Neural cell (in vitro differentiated cells): ENCODE data around the gene RYR2.

ENCODE experiments used
- CTCF ChIP-seq: fragments of 450-650 bp; IDR thresholded peaks from 2 replicates; pipeline ENCODE4 v1.5.1; 2014; ENCODE audit warnings: antibody characterized with exemption, mild to moderate bottlenecking, moderate library complexity; ENCODE audit not compliant: poor library complexity, severe bottlenecking
- POLR2AphosphoS5 ChIP-seq: IDR thresholded peaks from 2 replicates; pipeline ENCODE4 v1.6.1; 2012
- TF ChIP-seq, protein P1 (sequence below): IDR thresholded peaks from 2 replicates; pipeline ENCODE4 v1.6.1; 2012; ENCODE audit warnings: borderline replicate concordance

GRCh38 chr1:237566581-237566980 lies 524.6 kb downstream of the RYR2 start:
- TF ChIP-seq CTCF (no peak), POLR2AphosphoS5 (no peak)
- TF ChIP-seq, protein P1, sequence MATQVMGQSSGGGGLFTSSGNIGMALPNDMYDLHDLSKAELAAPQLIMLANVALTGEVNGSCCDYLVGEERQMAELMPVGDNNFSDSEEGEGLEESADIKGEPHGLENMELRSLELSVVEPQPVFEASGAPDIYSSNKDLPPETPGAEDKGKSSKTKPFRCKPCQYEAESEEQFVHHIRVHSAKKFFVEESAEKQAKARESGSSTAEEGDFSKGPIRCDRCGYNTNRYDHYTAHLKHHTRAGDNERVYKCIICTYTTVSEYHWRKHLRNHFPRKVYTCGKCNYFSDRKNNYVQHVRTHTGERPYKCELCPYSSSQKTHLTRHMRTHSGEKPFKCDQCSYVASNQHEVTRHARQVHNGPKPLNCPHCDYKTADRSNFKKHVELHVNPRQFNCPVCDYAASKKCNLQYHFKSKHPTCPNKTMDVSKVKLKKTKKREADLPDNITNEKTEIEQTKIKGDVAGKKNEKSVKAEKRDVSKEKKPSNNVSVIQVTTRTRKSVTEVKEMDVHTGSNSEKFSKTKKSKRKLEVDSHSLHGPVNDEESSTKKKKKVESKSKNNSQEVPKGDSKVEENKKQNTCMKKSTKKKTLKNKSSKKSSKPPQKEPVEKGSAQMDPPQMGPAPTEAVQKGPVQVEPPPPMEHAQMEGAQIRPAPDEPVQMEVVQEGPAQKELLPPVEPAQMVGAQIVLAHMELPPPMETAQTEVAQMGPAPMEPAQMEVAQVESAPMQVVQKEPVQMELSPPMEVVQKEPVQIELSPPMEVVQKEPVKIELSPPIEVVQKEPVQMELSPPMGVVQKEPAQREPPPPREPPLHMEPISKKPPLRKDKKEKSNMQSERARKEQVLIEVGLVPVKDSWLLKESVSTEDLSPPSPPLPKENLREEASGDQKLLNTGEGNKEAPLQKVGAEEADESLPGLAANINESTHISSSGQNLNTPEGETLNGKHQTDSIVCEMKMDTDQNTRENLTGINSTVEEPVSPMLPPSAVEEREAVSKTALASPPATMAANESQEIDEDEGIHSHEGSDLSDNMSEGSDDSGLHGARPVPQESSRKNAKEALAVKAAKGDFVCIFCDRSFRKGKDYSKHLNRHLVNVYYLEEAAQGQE: no peak
